GM21447 (cell line): ENCODE results near the gene PRRX2.

Source experiments
- ATAC-seq: cut with Tn5 transposase; IDR thresholded peaks from one replicate; pipeline ENCODE4 v1.9.1; 2021; ENCODE audit not compliant: unreplicated experiment

PRRX2 gene

DNA sequence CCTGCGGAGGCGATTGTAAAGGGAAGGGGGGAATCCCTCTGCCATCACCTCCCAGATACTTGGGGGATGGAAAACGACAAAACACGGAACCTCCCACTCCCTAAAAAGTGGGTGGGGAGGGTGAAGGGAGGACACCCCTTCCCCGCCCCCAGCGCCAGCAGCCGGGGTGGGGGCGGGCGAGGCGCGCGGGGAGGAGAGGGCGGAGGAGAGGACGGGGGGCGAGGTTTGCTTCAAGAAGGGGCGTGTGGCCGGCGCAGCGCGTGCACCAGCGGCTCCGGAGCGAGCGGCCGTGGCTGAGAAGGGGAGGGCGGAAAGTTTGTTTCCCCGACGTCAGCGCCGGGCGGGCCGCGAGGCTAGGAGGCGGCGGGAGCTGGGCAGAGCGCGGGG, at the start of gene PRRX2:
Gene PRRX2 (plus strand): TSS at position 259 of the 387 bp plus-strand sequence. CDS start 221 bp downstream, outside the sequence.
- ATAC-seq, result no peak

- ATAC-seq, result no peak
Measured at GRCh38 chr9:129617167-129617566, 48.3 kb upstream of the PRRX2 start.

DNA sequence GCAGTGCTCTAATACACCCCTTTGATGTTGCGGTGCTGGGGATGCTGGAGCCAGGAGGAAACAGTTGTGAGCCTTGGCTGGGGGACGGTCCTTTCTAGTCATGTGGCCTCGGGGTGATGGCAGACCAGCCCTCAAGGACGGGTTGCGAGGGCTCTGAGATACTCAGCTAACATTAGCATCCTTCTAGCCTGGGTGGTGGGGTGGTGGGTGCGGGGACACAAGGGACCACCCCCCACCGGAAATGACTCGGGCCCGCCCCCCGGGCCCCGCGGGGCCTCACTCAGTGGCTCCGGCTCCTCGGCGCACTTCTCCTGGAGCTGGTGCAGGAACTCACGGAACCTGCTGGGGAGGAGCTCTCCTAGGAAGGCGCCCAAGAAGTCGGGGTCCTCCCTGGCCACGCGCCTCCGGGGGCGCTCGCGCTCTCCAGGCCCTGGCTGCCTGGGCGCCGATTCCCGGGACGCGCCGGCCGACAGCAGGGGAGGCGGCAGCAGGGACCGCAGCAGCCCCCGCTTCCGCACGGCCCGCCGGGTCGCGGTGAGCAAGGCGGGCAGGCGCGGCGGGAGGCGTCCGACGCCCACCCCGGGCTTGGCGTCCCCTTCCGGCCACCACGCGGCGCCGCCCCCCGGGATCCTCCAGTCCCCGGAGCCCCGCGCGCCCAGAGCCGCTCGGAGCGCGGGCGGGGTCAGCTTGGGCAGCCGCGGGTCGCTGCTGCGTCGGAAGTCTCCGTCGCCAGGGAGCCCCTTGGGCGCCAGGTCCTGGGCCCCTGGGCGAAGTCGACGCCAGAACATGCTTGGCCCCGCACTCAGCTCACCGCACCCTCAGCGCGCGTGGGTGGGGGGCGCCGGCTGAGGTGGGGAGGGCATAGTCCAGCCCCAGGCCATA, 45.4 kb upstream of the PRRX2 start:
- no peak for ATAC-seq

DNA sequence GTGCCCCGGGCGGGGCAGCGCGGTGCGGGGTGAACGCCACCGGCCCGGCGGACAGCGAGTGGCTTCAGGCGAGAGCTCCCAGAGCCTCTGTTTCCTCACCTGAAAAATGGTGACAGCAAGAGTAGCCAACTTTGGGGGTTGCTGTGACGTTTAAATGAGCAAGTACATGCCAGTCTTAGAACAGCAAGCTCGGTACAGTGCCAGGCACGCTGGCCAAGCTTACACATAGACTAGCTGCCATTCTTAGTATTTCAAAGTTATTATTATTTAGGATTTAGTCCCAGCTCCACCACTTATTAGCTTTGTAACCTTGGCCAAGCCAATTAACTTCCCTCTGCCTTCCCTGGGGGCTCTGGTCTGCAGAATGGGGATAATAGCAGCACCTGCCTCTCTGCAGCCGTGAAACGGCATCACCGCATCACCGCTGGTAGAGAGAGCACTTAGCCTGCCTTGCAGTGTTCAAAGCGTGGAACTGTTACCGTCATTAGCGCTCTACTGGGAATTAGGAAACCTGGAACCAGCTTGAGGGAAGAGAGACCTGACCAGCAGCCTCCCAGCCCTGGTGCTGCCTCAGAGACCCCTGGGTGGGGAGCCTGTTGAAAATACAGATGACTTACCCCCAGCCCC, 44.7 kb upstream of the PRRX2 start, which contains the start of gene C9orf50:
Gene C9orf50 (minus strand): TSS at position 433 of the 627 bp plus-strand sequence. CDS start 527 bp downstream, outside the sequence.
- ATAC-seq, result no peak

GRCh38 chr9:129623331-129623730, 42.1 kb upstream of the PRRX2 start:
- no peak for ATAC-seq

DNA sequence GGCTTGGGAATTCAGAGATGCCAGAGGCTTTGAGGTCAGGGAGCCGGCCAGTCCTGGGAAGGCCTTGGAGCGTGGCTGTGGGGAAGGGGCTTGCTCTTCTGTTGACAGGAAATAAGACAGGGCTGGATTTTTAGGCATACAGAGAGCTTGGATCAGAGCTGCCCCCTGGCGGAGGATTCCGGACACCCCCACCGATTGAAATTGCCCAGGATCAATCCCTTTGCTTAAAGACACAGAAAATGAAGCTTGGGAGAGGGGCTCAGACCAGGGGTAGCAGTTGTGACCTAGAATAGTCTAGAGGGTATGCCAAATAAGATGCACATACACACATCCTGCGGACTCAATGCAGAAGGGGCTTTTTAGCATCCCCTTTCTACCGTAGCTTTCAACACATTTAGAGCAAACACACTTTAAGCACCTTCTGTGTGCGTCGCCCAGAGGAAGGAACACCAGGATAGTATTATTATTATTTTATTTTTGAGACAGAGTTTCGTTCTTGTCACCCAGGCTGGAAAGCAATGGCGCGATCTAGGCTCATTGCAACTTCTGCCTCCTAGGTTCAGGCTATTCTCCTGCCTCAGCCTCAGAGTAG, 41.2 kb upstream of the PRRX2 start:
- no peak for ATAC-seq

GRCh38 chr9:129624947-129625346, 40.5 kb upstream of the PRRX2 start:
- ATAC-seq, result no peak

DNA sequence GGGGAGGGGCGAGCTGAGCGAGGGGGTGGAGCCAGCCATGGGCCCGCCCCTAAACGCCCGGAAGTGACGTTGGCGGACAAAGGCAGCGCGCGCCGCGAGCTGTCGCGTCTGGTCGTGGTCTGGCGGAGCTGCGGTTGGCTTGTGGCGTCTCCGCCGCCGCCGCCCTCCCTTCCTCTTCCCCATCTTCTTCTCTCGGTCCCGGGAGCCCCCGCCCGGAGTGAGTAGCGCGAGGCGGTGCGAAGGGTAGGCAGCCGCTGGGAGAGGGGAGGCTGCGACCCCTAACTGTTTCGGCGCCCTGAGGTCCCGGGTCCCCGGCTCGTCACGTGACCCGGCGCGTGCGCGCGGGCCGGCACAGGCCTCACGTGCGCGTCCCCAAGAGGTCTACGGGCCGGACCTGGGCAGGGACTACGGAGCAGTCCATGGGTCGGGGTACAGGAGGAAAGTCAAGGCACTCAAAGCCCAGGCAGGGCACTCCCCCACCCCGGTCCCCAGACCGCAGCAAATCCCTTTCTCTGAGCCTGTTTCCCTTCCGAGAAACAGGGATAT, 39.3 kb upstream of the PRRX2 start, which contains the start of gene NTMT1:
Gene NTMT1 (plus strand): TSS at position 85 of the 546 bp plus-strand sequence. CDS start 6,541 bp downstream, outside the sequence.
- peak; percentile 64 for ATAC-seq

- peak; percentile 29 for ATAC-seq
Measured at GRCh38 chr9:129626625-129627284, 38.7 kb upstream of the PRRX2 start.

- ATAC-seq, result no peak
Measured at GRCh38 chr9:129627556-129628440, 37.6 kb upstream of the PRRX2 start.

- ATAC-seq, result no peak
Measured at GRCh38 chr9:129628709-129629108, 36.7 kb upstream of the PRRX2 start.

GRCh38 chr9:129629251-129629820, 36.1 kb upstream of the PRRX2 start:
- ATAC-seq, result no peak

DNA sequence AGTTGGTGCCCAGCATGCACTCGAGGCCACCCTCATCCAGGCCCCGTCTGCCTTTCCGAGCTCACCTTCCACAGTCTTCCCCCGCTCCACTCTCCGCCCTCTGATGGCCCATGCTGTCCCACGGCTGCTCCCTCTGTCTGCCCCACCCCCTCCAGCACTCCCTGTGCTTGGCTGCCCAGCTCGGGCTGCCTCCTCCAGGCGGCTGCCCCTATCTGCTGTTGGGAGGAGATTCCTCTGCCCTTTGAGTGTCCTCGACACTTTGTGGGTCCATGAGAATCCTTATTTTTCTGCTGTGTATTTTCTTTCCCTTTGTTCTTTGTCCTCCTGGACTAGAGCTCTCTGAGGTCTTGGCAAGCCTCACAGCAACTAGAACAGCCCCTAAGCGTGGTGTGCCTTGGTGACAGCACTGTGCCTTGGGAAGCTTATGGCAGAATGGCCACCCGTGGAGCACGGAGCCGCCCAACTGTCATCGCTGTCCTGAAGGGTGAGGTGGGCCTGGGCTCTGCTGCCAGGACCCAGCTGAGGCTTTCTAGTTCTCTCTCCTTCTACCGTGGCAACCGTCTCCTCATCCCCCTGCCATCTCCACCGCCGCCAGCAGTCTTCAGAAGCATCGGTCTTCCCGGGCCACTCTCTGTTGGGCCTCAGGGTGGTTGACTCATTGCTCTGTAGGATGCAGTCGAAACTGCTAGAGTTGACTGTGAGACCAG, 34.3 kb upstream of the PRRX2 start:
- ATAC-seq, result no peak

GRCh38 chr9:129631674-129632129, 33.7 kb upstream of the PRRX2 start:
- ATAC-seq, result no peak

- no peak for ATAC-seq
Measured at GRCh38 chr9:129632460-129632859, 33.0 kb upstream of the PRRX2 start.

- ATAC-seq, result no peak
Measured at GRCh38 chr9:129633207-129633606, 32.2 kb upstream of the PRRX2 start.

GRCh38 chr9:129633848-129634247, 31.6 kb upstream of the PRRX2 start:
- no peak for ATAC-seq

DNA sequence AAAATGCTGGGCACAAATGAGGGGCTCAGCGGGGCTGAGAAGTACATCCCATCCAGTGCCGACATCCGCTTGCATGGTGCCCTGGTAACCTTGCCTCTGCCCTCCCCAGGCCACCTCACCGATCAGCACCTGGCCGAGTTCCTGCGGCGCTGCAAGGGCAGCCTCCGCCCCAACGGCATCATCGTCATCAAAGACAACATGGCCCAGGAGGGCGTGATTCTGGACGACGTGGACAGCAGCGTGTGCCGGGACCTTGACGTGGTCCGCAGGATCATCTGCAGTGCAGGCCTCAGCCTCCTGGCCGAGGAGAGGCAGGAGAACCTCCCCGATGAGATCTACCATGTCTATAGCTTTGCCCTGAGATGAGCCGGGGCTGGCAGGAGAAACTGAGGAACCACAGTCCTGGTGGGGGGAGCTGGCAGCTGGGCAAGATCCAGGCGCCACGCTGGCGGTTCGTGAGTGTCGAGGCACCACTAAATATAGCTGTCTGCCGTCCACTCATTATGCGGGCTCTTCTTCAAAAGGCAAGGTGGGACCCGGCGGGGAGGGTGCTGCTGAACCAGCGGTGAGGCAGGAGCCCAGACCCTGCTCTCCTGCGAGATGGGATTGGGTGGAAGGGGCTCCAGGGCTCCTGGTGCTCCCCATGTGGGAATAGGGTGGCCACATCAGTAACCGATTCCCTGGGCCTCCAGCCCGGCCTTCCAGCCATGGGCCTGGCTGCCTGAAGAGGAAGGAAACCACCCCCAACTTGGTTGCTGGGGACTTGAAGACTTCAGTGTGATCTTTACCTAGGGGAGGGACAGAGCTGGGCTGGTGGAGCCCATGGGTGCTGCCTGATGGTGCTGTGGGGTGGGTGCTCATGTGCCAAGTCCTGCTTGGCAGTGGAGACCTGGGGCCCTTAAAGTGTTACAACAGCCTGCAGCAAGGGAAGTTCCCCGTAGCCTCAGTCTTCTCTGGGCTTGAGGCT, 30.1 kb upstream of the PRRX2 start:
- ATAC-seq, result no peak
